K562 (cell line): ENCODE measurements around the gene GNAI2. TPM values are rescaled to one million over a fixed set of nuclear protein-coding genes. Genes with fewer than 3 reads are reported as not detected.

Source experiments
- ARID1B ChIP-seq: fragments of 450-650 bp; IDR thresholded peaks from 2 replicates; pipeline ENCODE4 v1.6.1; 2016; ENCODE audit warnings: antibody characterized with exemption, mild to moderate bottlenecking, inconsistent platforms
- CBFB ChIP-seq: sonication (generic); formaldehyde crosslinking; IDR thresholded peaks from 2 replicates; pipeline ENCODE4 v1.4.0; 2020; ENCODE audit warnings: mild to moderate bottlenecking, missing genetic modification reagents
- CHCHD3 ChIP-seq: fragments of 250-450 bp; sonication (Bioruptor Pico); IDR thresholded peaks from 2 replicates; pipeline ENCODE4 v2.1.2; 2022; ENCODE audit warnings: mild to moderate bottlenecking
- ETS2 ChIP-seq: IDR thresholded peaks from 2 replicates; pipeline ENCODE4 v1.6.1; 2016; ENCODE audit warnings: borderline replicate concordance, missing genetic modification characterization, mild to moderate bottlenecking, moderate library complexity, missing compliant biosample characterization; ENCODE audit not compliant: poor library complexity, severe bottlenecking
- FIP1L1 ChIP-seq: fragments of 200-400 bp; formaldehyde crosslinking; IDR thresholded peaks from 2 replicates; pipeline ENCODE4 v1.6.1; 2018; ENCODE audit warnings: mild to moderate bottlenecking, low read depth, low read length; ENCODE audit not compliant: poor library complexity, severe bottlenecking
- HDAC3 ChIP-seq: fragments of 450-650 bp; IDR thresholded peaks from 2 replicates; pipeline ENCODE4 v1.6.1; 2018; ENCODE audit warnings: borderline replicate concordance, mild to moderate bottlenecking, moderate library complexity; ENCODE audit not compliant: partially characterized antibody
- HEY1 ChIP-seq: fragments of 250-450 bp; sonication (Bioruptor Pico); IDR thresholded peaks from 2 replicates; pipeline ENCODE4 v1.5.0; 2020; ENCODE audit warnings: mild to moderate bottlenecking, moderate library complexity, borderline replicate concordance
- HMBOX1 ChIP-seq: sonication (generic); IDR thresholded peaks from 2 replicates; pipeline ENCODE4 v1.6.1; 2016
- KAT7 ChIP-seq: sonication (generic); formaldehyde crosslinking; IDR thresholded peaks from 2 replicates; pipeline ENCODE4 v1.8.0; 2022; ENCODE audit warnings: missing genetic modification reagents, mild to moderate bottlenecking, borderline replicate concordance
- LEF1 ChIP-seq: fragments of 450-650 bp; IDR thresholded peaks from 2 replicates; pipeline ENCODE4 v1.6.1; 2016; ENCODE audit warnings: mild to moderate bottlenecking
- POLR3A ChIP-seq: IDR thresholded peaks from 2 replicates; pipeline ENCODE4 v1.6.1; 2011; ENCODE audit warnings: borderline replicate concordance, mild to moderate bottlenecking, moderate library complexity; ENCODE audit not compliant: insufficient read length, insufficient read depth; ENCODE audit errors: extremely low read depth
- PYGO2 ChIP-seq: fragments of 450-650 bp; IDR thresholded peaks from 2 replicates; pipeline ENCODE4 v1.6.1; 2016; ENCODE audit warnings: mild to moderate bottlenecking, missing genetic modification characterization, moderate library complexity, missing compliant biosample characterization
- RBM14 ChIP-seq: fragments of 200-400 bp; formaldehyde crosslinking; IDR thresholded peaks from 2 replicates; pipeline ENCODE4 v1.6.1; 2018; ENCODE audit warnings: low read depth, mild to moderate bottlenecking, low read length, moderate library complexity, borderline replicate concordance; ENCODE audit not compliant: insufficient read depth
- RBM17 ChIP-seq: fragments of 200-400 bp; formaldehyde crosslinking; IDR thresholded peaks from 2 replicates; pipeline ENCODE4 v1.6.1; 2017; ENCODE audit warnings: low read depth, mild to moderate bottlenecking, low read length, borderline replicate concordance
- RBM25 ChIP-seq: fragments of 200-400 bp; formaldehyde crosslinking; IDR thresholded peaks from 2 replicates; pipeline ENCODE4 v1.6.1; 2018; ENCODE audit warnings: low read length, low read depth, moderate library complexity; ENCODE audit not compliant: severe bottlenecking
- SAP30 ChIP-seq: fragments of 200-600 bp; sonication (generic); IDR thresholded peaks from 2 replicates; pipeline ENCODE4 v1.6.1; 2012; ENCODE audit warnings: borderline replicate concordance, low read depth, mild to moderate bottlenecking, moderate library complexity, low read length, control low read depth, inconsistent platforms; ENCODE audit not compliant: insufficient read depth, poor library complexity, severe bottlenecking
- SIX5 ChIP-seq, 2 experiments: IDR thresholded peaks; 2 replicates each; pipeline ENCODE4 v1.6.1; 2011; ENCODE audit warnings: low read length in 2 of 2, borderline replicate concordance in 1 of 2, low read depth in 1 of 2, mild to moderate bottlenecking in 1 of 2, moderate library complexity in 1 of 2; ENCODE audit not compliant: insufficient read depth in 1 of 2
- THAP7 ChIP-seq: fragments of 250-450 bp; sonication (Bioruptor Pico); IDR thresholded peaks from 2 replicates; pipeline ENCODE4 v1.5.0; 2021
- ZNF311 ChIP-seq: fragments of 250-450 bp; sonication (Bioruptor Pico); IDR thresholded peaks from 2 replicates; pipeline ENCODE4 v1.4.0; 2020; ENCODE audit warnings: mild to moderate bottlenecking, moderate library complexity
- ZNF436 ChIP-seq: fragments of 250-450, 450-650 bp; sonication (Bioruptor Pico); formaldehyde crosslinking; IDR thresholded peaks from 2 replicates; pipeline ENCODE4 v1.7.0; 2020; ENCODE audit warnings: mild to moderate bottlenecking
- ZNF76 ChIP-seq: fragments of 250-450 bp; sonication (Bioruptor Pico); IDR thresholded peaks from 2 replicates; pipeline ENCODE4 v1.4.0; 2020; ENCODE audit warnings: mild to moderate bottlenecking, moderate library complexity, borderline replicate concordance
- ZNF778 ChIP-seq: fragments of 450-650 bp; formaldehyde crosslinking; IDR thresholded peaks from 2 replicates; pipeline ENCODE4 v1.4.0; 2020; ENCODE audit warnings: mild to moderate bottlenecking, moderate library complexity
- polyA plus RNA-seq, 8 experiments: library from polyadenylated mRNA; depleted of rRNA in 4 of 8; stranded (reverse) in 5 of 8; unstranded in 3 of 8; fragments of >200 nt; fragmentation: Nextera tagmentation in 2 of 8; fragmentation: Illumina TruSeq in 1 of 8; extraction: Ambion mirVana in 2 of 8; extraction: Trizol in 1 of 8; gene quantifications; 2 replicates each; pipeline versions ENCODE4 v1.2.1 to v1.2.3, GENCODE V29; 2011 to 2014; ENCODE audit warnings: inconsistent platforms in 1 of 8, missing spikeins in 1 of 8
- total RNA-seq, 7 experiments: library from RNA; depleted of rRNA in 6 of 7; stranded (reverse); fragments of >200 nt in 6 of 7; fragmentation: Illumina TruSeq in 2 of 7; extraction: Trizol in 2 of 7; gene quantifications; 2 replicates each; pipeline versions ENCODE4 v1.2.1 to v1.2.3, GENCODE V29; 2011 to 2021; ENCODE audit warnings: low replicate concordance in 1 of 7
- TF ChIP-seq, protein P1 (sequence below): sonication (generic); formaldehyde crosslinking; IDR thresholded peaks from 2 replicates; pipeline ENCODE4 v1.8.0; 2022; ENCODE audit warnings: missing genetic modification reagents, mild to moderate bottlenecking, borderline replicate concordance

GNAI2 gene
- total and polyA plus RNA-seq, 9 of the 15 experiments (the other 6 are each of a cell fraction or from before 2014, with no cell fraction given) = 1.1 to 72.2 (median 42.7) TPM

GRCh38 chr3:50292159-50293078, 56.4 kb downstream of the GNAI2 start, which contains the start of gene IFRD2 (continued):
- TF ChIP-seq ETS2 (tag) = no peak
- TF ChIP-seq SIX5 (IDR thresholded peaks at IDR 0.05; ENCODE audit: borderline replicate concordance in 1 of 2, insufficient read depth in 1 of 2, low read depth in 1 of 2, low read length in 2 of 2) = peak; percentile 100
- TF ChIP-seq FIP1L1 = no peak
- TF ChIP-seq ZNF436 (CRISPR knock-in tag) = no peak
- peak; percentile 89 for TF ChIP-seq ZNF311 (CRISPR knock-in tag)
- no peak for TF ChIP-seq RBM14
- no peak for TF ChIP-seq POLR3A
- peak; percentile 73; the same call in 1 of the 2 replicates for TF ChIP-seq KAT7 (CRISPR knock-in tag)
- TF ChIP-seq, protein P1, sequence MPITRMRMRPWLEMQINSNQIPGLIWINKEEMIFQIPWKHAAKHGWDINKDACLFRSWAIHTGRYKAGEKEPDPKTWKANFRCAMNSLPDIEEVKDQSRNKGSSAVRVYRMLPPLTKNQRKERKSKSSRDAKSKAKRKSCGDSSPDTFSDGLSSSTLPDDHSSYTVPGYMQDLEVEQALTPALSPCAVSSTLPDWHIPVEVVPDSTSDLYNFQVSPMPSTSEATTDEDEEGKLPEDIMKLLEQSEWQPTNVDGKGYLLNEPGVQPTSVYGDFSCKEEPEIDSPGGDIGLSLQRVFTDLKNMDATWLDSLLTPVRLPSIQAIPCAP (CRISPR knock-in tag) = no peak
- no peak for TF ChIP-seq RBM25
- TF ChIP-seq HEY1 = no peak
- no peak for TF ChIP-seq CBFB (CRISPR knock-in tag)
- no peak for TF ChIP-seq PYGO2 (tag)
- TF ChIP-seq ARID1B = no peak
- TF ChIP-seq RBM17 = no peak
- TF ChIP-seq ZNF76 = peak; percentile 91
- TF ChIP-seq SAP30 = peak; percentile 79
- TF ChIP-seq ZNF778 (CRISPR knock-in tag) = no peak
- no peak for TF ChIP-seq CHCHD3
- TF ChIP-seq HMBOX1 = no peak
- TF ChIP-seq HDAC3 = no peak
- TF ChIP-seq LEF1 = no peak
- TF ChIP-seq THAP7 (CRISPR knock-in tag) = no peak
